IPS-NIHi7 (cell line): ENCODE data around the gene MRPL21.
"Not testable (repeated sequence)": the region's sequence is repeated elsewhere in the genome, so short reads cannot be mapped to it uniquely, and the experiment has no call there.

Experiments used
- DNase-seq: peaks from one replicate; pipeline ENCODE4 v3.0.0; 2012; ENCODE audit warnings: mixed read lengths; ENCODE audit errors: extremely low spot score

Gene MRPL21

GRCh38 chr11:68868221-68868835, 35.3 kb downstream of the MRPL21 start:
- DNase-seq: peak; percentile 10

GRCh38 chr11:68867066-68867465, 36.6 kb downstream of the MRPL21 start:
- peak; percentile 8 for DNase-seq

DNA sequence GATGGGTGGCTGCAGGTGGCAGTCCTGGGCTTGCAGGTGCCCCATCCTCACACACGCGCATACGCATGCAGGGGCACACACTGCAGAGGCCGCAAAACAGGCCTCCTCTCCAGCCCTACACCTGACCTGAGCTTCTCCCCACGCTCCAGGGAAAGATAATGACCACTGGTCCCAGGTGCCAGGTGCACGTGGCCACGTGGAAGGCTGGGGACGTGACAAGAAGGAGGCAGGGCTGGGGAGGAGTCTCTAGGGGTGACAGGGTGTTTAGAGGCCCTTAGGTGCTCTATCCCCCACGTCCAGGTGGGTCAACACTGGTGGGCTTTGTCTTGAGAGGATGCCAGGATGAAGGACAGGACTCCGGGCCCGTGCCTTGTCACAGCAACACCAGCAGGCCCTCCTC, 38.4 kb downstream of the MRPL21 start:
- no peak for DNase-seq

DNA sequence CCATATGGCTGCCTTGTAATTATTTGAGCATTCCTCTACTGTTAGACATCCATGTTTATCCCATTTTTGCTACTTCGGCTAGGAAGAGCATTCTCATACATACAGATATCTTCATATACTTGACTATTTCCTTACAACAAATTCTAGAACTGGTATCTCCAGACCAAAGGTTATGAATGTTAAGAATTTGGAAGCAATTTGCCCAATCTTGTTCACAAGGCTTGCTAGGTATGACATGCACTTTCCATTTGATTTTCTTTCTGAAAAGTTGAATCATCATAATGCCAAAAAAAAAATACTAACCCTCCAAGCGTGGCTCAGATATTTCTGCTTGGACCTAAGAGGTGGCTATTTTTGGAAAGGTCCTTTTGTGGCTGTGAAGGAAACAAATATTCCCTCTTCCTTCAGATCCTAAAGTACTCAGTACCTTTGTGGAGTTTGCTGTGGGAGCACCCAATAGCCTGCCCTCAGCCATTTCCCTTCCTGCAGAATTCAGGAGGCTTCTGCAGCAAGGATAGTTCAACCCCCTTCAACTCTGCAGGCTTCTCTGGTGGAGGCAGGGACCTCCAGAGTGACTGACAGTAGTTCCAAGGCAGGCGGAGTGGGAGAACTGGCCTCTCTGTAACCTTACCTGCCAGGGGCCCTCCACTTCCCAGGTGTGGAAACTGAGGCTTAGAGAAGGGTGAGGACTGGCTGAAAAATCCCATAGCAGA, 39.9 kb downstream of the MRPL21 start:
- DNase-seq: no peak

- no peak for DNase-seq
Observed at GRCh38 chr11:68862421-68862820, 41.2 kb downstream of the MRPL21 start.

DNA sequence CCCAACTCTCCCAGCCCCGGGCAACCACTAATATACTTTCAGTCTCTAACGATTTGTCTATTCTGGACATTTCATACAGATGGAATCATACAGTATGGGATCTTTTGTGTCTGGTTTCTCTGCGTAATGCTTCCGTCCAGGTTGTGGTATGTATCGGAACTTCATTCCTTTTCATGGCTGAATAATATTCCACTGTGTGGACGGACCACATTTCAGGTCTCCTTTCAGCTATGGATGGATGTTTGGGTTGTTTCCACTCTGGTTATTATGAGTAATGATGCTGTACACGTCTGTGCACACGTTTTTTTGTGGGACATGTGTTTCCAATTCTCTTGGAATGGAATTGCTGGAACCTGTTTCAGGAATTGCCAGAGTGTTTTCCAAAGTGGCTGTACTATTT, 44.5 kb downstream of the MRPL21 start:
- DNase-seq: no peak

GRCh38 chr11:68857037-68857586, 46.5 kb downstream of the MRPL21 start:
- DNase-seq: no peak

GRCh38 chr11:68856425-68857030, 47.1 kb downstream of the MRPL21 start:
- not testable (repeated sequence) for DNase-seq

DNA sequence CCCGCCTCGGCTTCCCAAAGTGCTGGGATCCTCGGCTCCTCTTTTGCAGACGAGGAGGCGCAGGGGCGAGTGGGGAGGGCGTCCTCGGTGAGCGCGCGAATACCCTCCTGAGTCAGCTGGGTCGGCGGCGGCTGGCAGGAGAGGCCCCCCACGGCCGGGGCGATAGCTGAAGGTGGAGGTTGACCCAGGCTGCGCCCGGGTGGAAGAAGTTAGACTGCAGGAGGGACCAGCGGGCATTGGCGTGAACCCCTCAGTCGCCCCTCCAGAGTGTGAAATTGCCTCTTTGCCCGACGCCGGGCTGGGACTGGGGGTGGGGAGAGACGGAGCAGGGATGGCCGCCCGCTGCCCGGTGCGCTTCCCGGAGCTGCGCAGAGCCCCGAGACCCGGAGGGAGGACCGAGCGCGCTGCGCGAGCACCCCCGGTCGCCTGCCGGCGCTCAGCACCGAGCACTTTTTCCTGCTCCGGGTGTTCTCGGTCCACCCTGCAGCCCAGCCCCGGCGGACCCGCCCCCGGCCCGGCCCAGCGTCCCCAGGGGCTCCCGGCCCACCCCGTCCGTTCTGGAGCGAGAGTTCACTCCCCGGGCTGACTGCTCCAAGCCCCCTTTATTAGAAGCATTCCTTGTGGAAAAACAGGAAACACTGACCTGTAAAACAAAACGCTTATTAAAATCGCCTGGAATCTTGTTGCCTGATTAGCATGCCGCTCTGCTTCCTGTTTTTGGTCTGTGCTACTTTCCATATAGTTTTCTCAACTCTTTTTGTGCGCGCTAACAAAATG, 48.2 kb downstream of the MRPL21 start:
- peak; percentile 69 for DNase-seq

GRCh38 chr11:68854273-68854958, 49.2 kb downstream of the MRPL21 start:
- no peak for DNase-seq

GRCh38 chr11:68852628-68853027, 51.0 kb downstream of the MRPL21 start:
- DNase-seq: no peak

DNA sequence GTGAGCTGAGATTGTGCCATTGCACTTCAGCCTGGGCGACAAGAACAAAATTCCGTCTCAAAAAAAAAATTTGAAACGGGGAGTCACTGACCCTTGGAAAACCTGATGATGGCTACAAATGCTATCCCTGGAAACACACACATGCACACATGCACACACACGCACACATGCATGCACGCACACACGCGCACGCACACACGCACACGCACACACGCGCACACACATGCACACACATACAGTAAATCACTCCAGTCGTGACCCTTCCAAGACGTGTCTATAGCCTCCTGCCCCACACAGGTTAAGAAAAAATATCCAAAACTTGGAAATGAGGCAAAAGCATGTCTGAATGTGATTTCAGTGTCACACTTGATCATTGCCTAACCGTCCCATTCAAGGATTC, 55.2 kb downstream of the MRPL21 start:
- no peak for DNase-seq

DNA sequence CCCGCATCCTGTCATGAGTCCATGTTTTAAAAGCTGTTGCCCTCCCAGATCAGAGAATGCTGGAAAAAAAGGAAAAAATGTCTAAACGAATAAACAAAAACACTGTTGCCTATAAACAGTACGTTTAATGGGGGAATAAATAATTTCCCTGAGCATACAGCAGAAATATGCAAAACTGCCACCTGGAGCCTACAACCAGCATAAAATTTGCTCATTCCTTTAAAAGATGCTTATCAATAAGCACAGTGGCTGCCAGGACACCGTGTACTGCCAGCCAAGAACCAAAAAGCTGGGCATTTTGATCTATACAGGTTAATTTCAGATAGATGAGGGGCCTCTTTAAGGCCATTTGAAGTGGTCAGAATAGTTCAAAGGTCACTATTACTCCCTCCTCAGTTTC, 56.2 kb downstream of the MRPL21 start:
- no peak for DNase-seq

- no peak for DNase-seq
Observed at GRCh38 chr11:68845351-68846002, 58.2 kb downstream of the MRPL21 start.

GRCh38 chr11:68844801-68845200, 58.8 kb downstream of the MRPL21 start:
- no peak for DNase-seq

- DNase-seq: no peak
Observed at GRCh38 chr11:68844376-68844775, 59.3 kb downstream of the MRPL21 start.

DNA sequence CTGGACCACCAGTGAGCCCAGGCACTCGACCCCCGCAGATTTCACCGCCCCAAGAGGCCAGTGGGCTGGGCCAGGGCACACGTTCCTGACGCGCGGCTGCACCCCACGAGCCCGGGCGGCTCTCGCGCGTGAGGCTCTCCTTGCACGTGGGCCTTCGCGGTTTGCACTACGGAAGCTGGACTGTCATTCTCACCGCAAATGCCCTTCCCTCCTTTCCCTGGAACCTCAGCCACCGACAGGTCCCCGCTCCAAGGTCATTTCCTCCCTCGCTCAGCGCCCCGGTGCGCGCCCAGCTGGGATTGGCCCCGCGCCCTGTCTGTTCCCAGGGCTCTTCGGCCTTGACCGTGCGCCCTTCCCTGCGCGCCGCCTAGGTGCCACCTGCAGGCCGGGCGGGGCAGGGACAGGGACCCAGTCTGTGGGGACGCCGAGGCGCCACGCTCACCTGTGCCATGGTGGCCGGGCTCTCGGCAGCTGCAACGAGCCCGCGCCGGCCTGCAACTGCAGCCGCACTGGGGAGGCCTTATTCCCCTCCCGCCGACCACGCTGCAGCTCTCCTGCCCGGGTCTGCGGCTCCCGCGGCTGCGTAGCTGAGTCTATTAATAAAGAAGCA, 59.8 kb downstream of the MRPL21 start:
- peak; percentile 82 for DNase-seq

- no peak for DNase-seq
Observed at GRCh38 chr11:68843052-68843561, 60.5 kb downstream of the MRPL21 start.

DNA sequence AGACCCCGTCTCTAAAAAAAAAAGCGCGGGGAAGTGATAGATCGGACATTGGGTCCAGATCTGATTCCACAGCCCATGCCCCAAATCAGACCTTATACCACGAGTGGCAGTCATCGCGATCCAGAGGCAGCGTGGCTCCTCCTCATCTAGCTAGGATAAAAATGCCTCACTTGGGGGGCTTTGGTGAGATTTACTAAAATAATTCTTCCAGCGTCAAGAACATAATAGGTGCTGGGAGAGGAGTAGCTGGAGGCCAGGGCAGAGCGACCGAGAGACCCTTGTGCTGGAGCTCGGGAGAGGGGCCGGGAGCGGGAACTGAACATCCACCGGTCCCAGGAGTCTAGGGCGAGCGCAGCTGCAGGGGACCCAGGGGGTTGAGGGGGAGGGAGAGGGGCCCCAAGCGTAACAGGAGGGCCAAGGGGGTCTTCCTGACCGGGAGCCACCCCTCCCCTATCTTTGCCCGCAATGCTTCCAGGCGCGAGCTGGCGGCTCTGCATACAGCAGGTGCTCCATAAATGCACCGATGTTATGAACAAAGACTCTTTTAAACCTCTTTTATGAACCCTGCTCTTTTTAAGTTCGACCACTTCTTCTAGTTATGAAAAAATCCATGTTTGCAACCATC, 61.1 kb downstream of the MRPL21 start:
- DNase-seq: no peak
